ENCODE data around the gene IQSEC1. TPM values are rescaled to one million over a fixed set of nuclear protein-coding genes. Genes with fewer than 3 reads are reported as not detected.

The IQSEC1 gene
- total RNA-seq, 1 donor from 2014 or later: 211 TPM

DNA sequence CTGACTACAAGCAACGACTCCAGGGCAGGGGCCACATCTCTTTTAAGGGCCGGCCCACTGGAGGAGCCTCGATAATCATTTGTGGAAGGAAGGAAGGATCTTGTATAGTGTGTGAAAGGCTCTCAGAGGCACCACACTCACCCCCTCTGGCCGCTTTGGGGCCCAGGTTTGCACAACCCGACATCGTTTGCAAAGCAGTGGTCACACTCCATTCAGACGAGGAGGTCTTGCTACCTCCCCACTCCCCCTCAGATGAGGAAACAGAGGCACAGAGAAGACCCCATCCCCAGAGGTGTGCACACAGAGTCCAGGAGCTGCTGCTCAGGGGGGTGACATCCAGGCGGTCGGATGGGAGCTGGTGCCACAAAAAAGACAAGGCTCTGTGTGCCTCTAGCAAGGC is 29.6 kb downstream of the IQSEC1 start:
- TF ChIP-seq, protein P1, sequence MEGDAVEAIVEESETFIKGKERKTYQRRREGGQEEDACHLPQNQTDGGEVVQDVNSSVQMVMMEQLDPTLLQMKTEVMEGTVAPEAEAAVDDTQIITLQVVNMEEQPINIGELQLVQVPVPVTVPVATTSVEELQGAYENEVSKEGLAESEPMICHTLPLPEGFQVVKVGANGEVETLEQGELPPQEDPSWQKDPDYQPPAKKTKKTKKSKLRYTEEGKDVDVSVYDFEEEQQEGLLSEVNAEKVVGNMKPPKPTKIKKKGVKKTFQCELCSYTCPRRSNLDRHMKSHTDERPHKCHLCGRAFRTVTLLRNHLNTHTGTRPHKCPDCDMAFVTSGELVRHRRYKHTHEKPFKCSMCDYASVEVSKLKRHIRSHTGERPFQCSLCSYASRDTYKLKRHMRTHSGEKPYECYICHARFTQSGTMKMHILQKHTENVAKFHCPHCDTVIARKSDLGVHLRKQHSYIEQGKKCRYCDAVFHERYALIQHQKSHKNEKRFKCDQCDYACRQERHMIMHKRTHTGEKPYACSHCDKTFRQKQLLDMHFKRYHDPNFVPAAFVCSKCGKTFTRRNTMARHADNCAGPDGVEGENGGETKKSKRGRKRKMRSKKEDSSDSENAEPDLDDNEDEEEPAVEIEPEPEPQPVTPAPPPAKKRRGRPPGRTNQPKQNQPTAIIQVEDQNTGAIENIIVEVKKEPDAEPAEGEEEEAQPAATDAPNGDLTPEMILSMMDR (IDR thresholded peaks at IDR 0.05; ENCODE audit: partially characterized antibody, unreplicated experiment): no peak

DNA sequence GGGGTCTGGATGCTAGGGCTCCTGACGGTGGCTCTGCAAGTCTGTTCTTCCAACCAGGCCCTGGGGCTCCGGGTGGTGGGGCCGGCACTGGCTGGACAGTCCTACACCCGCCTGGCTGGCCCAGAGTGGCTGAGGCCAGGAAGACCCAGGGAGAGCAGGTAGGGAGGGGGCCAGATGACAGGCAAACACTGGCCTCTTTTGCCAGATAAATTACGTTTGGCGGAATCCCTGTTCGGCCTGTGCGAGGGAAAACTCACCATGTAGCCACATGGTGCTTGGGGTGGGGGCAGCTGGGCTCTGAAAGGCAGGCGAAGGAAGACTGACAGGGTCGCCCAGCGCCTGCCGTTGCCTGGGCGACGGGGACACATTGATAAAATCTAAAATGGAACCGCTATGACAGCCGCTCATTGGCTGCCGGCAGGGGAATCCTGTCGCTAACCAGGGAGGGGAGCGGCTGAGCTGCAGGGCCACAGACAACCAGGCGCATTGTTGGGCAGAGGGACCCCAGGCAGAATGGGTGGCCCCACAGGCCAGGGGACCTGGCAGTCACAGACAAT is 30.4 kb downstream of the IQSEC1 start:
- Mint-ChIP-seq H3K9me3 (ENCODE audit: unreplicated experiment) (peaks cover 11% of the 10 kb centered on the region), H3K4me1 (ENCODE audit: low read depth, unreplicated experiment) (peaks cover 53% of the 10 kb centered on the region), H3K4me3 (ENCODE audit: unreplicated experiment) (no peak overlapping the region), H3K27me3 (ENCODE audit: unreplicated experiment) (peaks cover 14% of the 10 kb centered on the region), H3K27ac (ENCODE audit: unreplicated experiment) (peak overlapping the region; percentile 62), H3K36me3 (ENCODE audit: unreplicated experiment) (no peaks in the 10 kb centered on the region)
- TF ChIP-seq, protein P1 (IDR thresholded peaks at IDR 0.05; ENCODE audit: partially characterized antibody, unreplicated experiment): no peak
- DNase-seq: peak; percentile 62

More for the DNA sequence above, 29.6 kb downstream of the IQSEC1 start:
- Mint-ChIP-seq H3K9me3 (ENCODE audit: unreplicated experiment) (peaks cover 11% of the 10 kb centered on the region), H3K27me3 (ENCODE audit: unreplicated experiment) (peaks cover 14% of the 10 kb centered on the region), H3K4me3 (ENCODE audit: unreplicated experiment) (no peak overlapping the region), H3K27ac (ENCODE audit: unreplicated experiment) (peak overlapping the region; percentile 66), H3K4me1 (ENCODE audit: low read depth, unreplicated experiment) (peaks cover 56% of the 10 kb centered on the region), H3K36me3 (ENCODE audit: unreplicated experiment) (no peaks in the 10 kb centered on the region)
- DNase-seq: no peak

DNA sequence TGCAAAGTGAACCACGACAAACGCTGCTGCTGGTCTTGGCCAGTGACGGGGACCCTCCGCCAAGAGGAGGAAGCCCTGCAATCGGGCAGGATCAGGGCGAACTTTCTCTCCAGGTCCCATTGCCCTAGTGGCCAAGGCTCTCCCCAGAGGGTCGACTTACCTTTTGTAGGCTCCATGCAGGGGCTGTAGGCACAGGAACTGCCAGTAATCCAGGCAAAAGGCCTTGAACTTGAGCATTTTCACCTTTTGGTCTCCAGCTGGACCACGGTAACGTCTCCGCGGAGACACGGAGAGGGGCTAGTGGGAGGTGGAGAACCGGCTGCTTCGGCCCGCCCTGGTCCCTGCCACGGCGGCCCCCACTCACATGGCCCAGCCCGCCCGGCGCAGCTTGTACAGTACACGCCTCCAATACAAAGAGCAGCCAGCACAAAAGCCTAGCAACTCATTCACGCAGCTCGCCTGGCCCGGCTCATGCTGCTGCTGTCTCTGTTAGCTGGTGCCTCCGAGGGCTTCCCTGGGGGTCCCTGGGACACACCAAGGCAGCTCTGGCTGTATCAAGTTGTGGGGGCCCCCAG is 31.0 kb downstream of the IQSEC1 start:
- no peak for DNase-seq
- Mint-ChIP-seq H3K27me3 (ENCODE audit: unreplicated experiment) (peaks cover 14% of the 10 kb centered on the region), H3K9me3 (ENCODE audit: unreplicated experiment) (peaks cover 11% of the 10 kb centered on the region), H3K36me3 (ENCODE audit: unreplicated experiment) (no peaks in the 10 kb centered on the region), H3K4me3 (ENCODE audit: unreplicated experiment) (no peak overlapping the region), H3K4me1 (ENCODE audit: low read depth, unreplicated experiment) (peaks cover 51% of the 10 kb centered on the region), H3K27ac (ENCODE audit: unreplicated experiment) (peak overlapping the region; percentile 62)
- TF ChIP-seq, protein P1 (IDR thresholded peaks at IDR 0.05; ENCODE audit: partially characterized antibody, unreplicated experiment): no peak

DNA sequence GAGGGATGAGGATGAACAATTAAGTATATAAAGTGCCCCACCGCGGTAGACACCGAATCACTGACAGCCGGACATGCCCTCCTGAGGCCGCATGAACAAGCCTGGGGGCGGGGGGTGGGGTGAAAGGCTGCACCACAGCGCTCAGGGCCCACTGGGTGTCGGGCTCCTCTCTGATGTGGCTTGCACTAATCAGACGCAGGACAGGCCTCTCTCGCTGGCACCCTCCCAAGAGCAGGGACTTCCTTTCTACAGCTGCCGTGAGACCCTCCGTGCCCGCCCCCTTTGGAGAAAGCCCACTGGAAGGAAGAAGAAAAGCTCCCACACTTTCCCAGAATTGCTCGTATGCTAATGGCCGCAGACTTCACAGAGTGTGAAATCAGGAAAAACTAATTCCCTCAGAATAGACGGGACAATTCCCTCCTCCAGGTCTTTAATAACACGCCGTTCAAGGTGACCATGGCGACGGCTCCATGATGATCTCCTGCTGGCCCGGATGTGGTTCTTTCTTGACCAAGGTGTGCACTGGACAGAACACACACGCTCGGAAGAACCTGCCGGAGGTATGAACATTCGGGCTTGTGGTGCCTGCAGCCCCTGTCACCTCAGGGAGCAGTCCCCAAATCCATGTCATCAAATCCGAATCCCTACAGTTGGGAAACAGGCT is 32.0 kb downstream of the IQSEC1 start:
- Mint-ChIP-seq H3K36me3 (ENCODE audit: unreplicated experiment) (no peaks in the 10 kb centered on the region), H3K27ac (ENCODE audit: unreplicated experiment) (peak overlapping the region; percentile 38), H3K4me3 (ENCODE audit: unreplicated experiment) (peak overlapping the region; percentile 56), H3K4me1 (ENCODE audit: low read depth, unreplicated experiment) (peaks cover 44% of the 10 kb centered on the region), H3K9me3 (ENCODE audit: unreplicated experiment) (peaks cover 11% of the 10 kb centered on the region), H3K27me3 (ENCODE audit: unreplicated experiment) (peaks cover 13% of the 10 kb centered on the region)
- TF ChIP-seq, protein P1 (IDR thresholded peaks at IDR 0.05; ENCODE audit: partially characterized antibody, unreplicated experiment): no peak
- no peak for DNase-seq

Data from glutamatergic neuron (in vitro differentiated cells).